ENCODE measurements around the gene KCNE3.

GRCh38 chr11:74437441-74438042 lies 29.8 kb downstream of the KCNE3 start:
- TF ChIP-seq EZH2 (IDR thresholded peaks at IDR 0.05; ENCODE audit: insufficient read depth, low read length) = no peak
- no peak for TF ChIP-seq CTCF (IDR thresholded peaks at IDR 0.05; ENCODE audit: insufficient read depth, low read depth, low read length)

Data from astrocyte (in vitro differentiated cells and primary cell).